ENCODE data around the gene KLK14. TPM values are rescaled to one million over a fixed set of nuclear protein-coding genes. Genes with fewer than 3 reads are reported as not detected.

Gene KLK14
- total and polyA plus RNA-seq, 9 donors, result 0.10 to 1.5 (median 0.32) TPM; not detected in 5

GRCh38 chr19:51123802-51124201, 41.1 kb upstream of the KLK14 start:
- Histone ChIP-seq H3K4me3 (no peak overlapping the region), H3K27ac (no peak overlapping the region), H3K9me3 (no peaks in the 10 kb centered on the region), H3K36me3 (no peaks in the 10 kb centered on the region), H3K27me3 (no peaks in the 10 kb centered on the region), H3K4me1 (ENCODE audit: insufficient read depth) (peaks cover 21% of the 10 kb centered on the region)
- DNase-seq, result peak in 1 of 5 donors; percentile 25
- TF ChIP-seq POLR2A (IDR thresholded peaks at IDR 0.05) (no peak), CTCF (IDR thresholded peaks at IDR 0.05) (no peak), EP300 (IDR thresholded peaks at IDR 0.05) (no peak)
- 79 to 86% (median 80%) methylated on average over 9 of the region's 9 CpGs for WGBS, 3 donors
- intact Hi-C loops (cut with DNase I), result no loop called here

- no peaks in the 10 kb centered on the region for H3K27me3 ChIP-seq
- no peak for DNase-seq
- no peak overlapping the region for H3K4me3 ChIP-seq
- TF ChIP-seq POLR2A (IDR thresholded peaks at IDR 0.05), result no peak
- TF ChIP-seq EP300 (IDR thresholded peaks at IDR 0.05), result no peak
- TF ChIP-seq CTCF (IDR thresholded peaks at IDR 0.05), result no peak
- H3K36me3 ChIP-seq, result no peaks in the 10 kb centered on the region
- H3K9me3 ChIP-seq, result no peaks in the 10 kb centered on the region
- intact Hi-C loops (cut with DNase I), result no loop called here
- WGBS, 3 donors, result 74 to 78% (median 74%) methylated on average over 6 of the region's 6 CpGs
- H3K4me1 ChIP-seq (ENCODE audit: insufficient read depth), result peaks cover 20% of the 10 kb centered on the region
- H3K27ac ChIP-seq, result no peak overlapping the region
Observed at GRCh38 chr19:51123381-51123800, 40.7 kb upstream of the KLK14 start.

- Histone ChIP-seq H3K4me1 (ENCODE audit: insufficient read depth) (peaks cover 19% of the 10 kb centered on the region), H3K27ac (no peak overlapping the region), H3K4me3 (no peak overlapping the region), H3K9me3 (no peaks in the 10 kb centered on the region), H3K27me3 (no peaks in the 10 kb centered on the region), H3K36me3 (no peaks in the 10 kb centered on the region)
- intact Hi-C loops (cut with DNase I), result no loop called here
- DNase-seq, result peak in 1 of 5 donors; percentile 35
- TF ChIP-seq EP300 (IDR thresholded peaks at IDR 0.05) (no peak), POLR2A (IDR thresholded peaks at IDR 0.05) (no peak), CTCF (IDR thresholded peaks at IDR 0.05) (no peak)
- WGBS, 3 donors, result 71 to 82% (median 79%) methylated on average over 22 of the region's 22 CpGs
Observed at GRCh38 chr19:51122112-51122981, 39.7 kb upstream of the KLK14 start.

DNA sequence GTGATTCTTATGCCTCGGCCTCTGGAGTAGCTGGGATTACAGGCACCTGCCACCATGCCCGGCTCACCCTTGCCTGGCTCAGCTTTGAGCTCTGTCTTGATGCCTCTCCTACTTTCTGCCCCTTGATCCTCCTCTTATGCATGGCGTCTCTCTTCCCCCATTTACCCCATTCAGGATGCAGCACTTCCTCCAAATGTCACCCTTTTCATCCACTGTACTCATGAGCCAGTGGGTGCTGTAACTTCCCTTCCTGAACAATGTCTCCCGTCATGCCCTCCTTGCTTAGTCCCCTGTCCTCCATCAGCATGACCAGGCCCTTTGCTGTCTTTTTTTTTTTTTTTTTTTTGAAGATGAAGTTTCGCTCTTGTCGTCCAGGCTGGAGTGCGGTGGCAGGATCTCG, 38.6 kb upstream of the KLK14 start:
- no peak for DNase-seq
- intact Hi-C loops (cut with DNase I), result no loop called here
- no peak overlapping the region for H3K27ac ChIP-seq
- no peaks in the 10 kb centered on the region for H3K36me3 ChIP-seq
- TF ChIP-seq EP300 (IDR thresholded peaks at IDR 0.05) (no peak), CTCF (IDR thresholded peaks at IDR 0.05) (no peak), POLR2A (IDR thresholded peaks at IDR 0.05) (no peak)
- no peaks in the 10 kb centered on the region for H3K9me3 ChIP-seq
- H3K4me3 ChIP-seq, result no peak overlapping the region
- H3K27me3 ChIP-seq, result no peaks in the 10 kb centered on the region
- peaks cover 13% of the 10 kb centered on the region for H3K4me1 ChIP-seq (ENCODE audit: insufficient read depth)
- WGBS, 3 donors, result 90 to 97% (median 94%) methylated on average over 8 of the region's 8 CpGs
